Natural killer cell (primary cell): ENCODE measurements around the gene GLT1D1. TPM values are rescaled to one million over a fixed set of nuclear protein-coding genes. Genes with fewer than 3 reads are reported as not detected.

Source experiments
- ATAC-seq, 3 donors: fragments of 150-1000 bp in 2 of 3; fragments of 200-7000 bp in 1 of 3; cut with Tn5 transposase; 1 replicate in 1 of 3; 2 replicates in 2 of 3; pipeline ENCODE4 v1.10.0; 2021; ENCODE audit warnings: mild to moderate bottlenecking in 2 of 3, moderate library complexity in 2 of 3
- DNase-seq, 2 donors: peaks; one replicate each; pipeline versions ENCODE4 v3.0.0 to v3.0.0-alpha.2; 2013 to 2021; ENCODE audit warnings: mixed read lengths in 1 of 2
- H3K27ac ChIP-seq: one replicate; pipeline ENCODE4 v1.5.1; 2013; ENCODE audit warnings: mild to moderate bottlenecking, low read length
- H3K27me3 ChIP-seq: one replicate; pipeline ENCODE4 v1.6.1; 2013; ENCODE audit warnings: low read length; ENCODE audit not compliant: control insufficient read depth, insufficient read depth
- H3K36me3 ChIP-seq: one replicate; pipeline ENCODE4 v1.6.1; 2013; ENCODE audit warnings: low read length; ENCODE audit not compliant: control insufficient read depth, insufficient read depth
- H3K4me1 ChIP-seq: one replicate; pipeline ENCODE4 v1.6.1; 2013; ENCODE audit warnings: low read length; ENCODE audit not compliant: control insufficient read depth, insufficient read depth
- H3K4me3 ChIP-seq: one replicate; pipeline ENCODE4 v1.5.1; 2013; ENCODE audit warnings: low read length
- H3K9me3 ChIP-seq: one replicate; pipeline ENCODE4 v1.6.1; 2013; ENCODE audit warnings: low read length; ENCODE audit not compliant: control insufficient read depth, insufficient read depth
- H3K27ac Mint-ChIP-seq, 2 donors: one replicate each; pipeline ENCODE4 v1.8.0; 2022; ENCODE audit warnings: mild to moderate bottlenecking in 2 of 2, mixed read lengths in 2 of 2, moderate library complexity in 1 of 2
- H3K27me3 Mint-ChIP-seq, 2 donors: one replicate each; pipeline ENCODE4 v1.8.0; 2022; ENCODE audit warnings: low read depth in 2 of 2, mixed read lengths in 2 of 2
- H3K36me3 Mint-ChIP-seq: one replicate; pipeline ENCODE4 v1.8.0; 2022; ENCODE audit warnings: mixed read lengths
- H3K4me1 Mint-ChIP-seq, 2 donors: one replicate each; pipeline ENCODE4 v1.8.0; 2022; ENCODE audit warnings: mixed read lengths in 2 of 2
- H3K4me3 Mint-ChIP-seq: one replicate; pipeline ENCODE4 v1.8.0; 2022; ENCODE audit warnings: mild to moderate bottlenecking, moderate library complexity, mixed read lengths
- H3K9me3 Mint-ChIP-seq, 2 donors: one replicate each; pipeline ENCODE4 v1.8.0; 2022; ENCODE audit warnings: mixed read lengths in 2 of 2
- CTCF ChIP-seq: fragments of 200-600 bp; IDR thresholded peaks from one replicate; pipeline ENCODE4 v1.8.0; 2022; ENCODE audit warnings: antibody characterized with exemption
- WGBS: methylation state at CpG from one replicate; pipeline ENCODE4 v1.1.7; 2013; ENCODE audit warnings: missing lambda C conversion rate; ENCODE audit not compliant: insufficient coverage; 5-methylcytosine and 5-hydroxymethylcytosine counted together
- intact Hi-C: fragments of 100-400 bp; cut with micrococcal nuclease; formaldehyde crosslinking; loops from one replicate; pipeline ENCODE4 v1.14.2; 2022
- total RNA-seq, 4 donors: library from RNA; stranded (reverse); fragments of 120-200 nt in 1 of 4; gene quantifications; one replicate each; pipeline versions ENCODE4 v1.2.3 to v1.2.4, GENCODE V29; 2013 to 2022

GLT1D1 gene
- total RNA-seq, 3 donors from 2014 or later (not counting 1 experiment from before 2014, with no cell fraction given), result 0.33 to 3.2 (median 2.6) TPM

- ATAC-seq, result no peak
- peak overlapping the region; percentile 17 for H3K4me3 Mint-ChIP-seq
- Histone ChIP-seq H3K36me3 (no peaks in the 10 kb centered on the region), H3K4me3 (no peak overlapping the region), H3K27me3 (peaks cover 13% of the 10 kb centered on the region), H3K4me1 (no peaks in the 10 kb centered on the region), H3K27ac (no peak overlapping the region), H3K9me3 (no peaks in the 10 kb centered on the region)
- no peak for TF ChIP-seq CTCF
- DNase-seq, result no peak
- peaks cover 21 to 26% of the 10 kb centered on the region in 2 donors for H3K27me3 Mint-ChIP-seq
- intact Hi-C loops, result no loop called here
- peaks cover 0 to 8% of the 10 kb centered on the region in 2 donors for H3K4me1 Mint-ChIP-seq
- H3K36me3 Mint-ChIP-seq, result no peaks in the 10 kb centered on the region
- WGBS, result 95% methylated on average over 8 of the region's 9 CpGs
- H3K9me3 Mint-ChIP-seq, result no peaks in the 10 kb centered on the region
- no peak overlapping the region for H3K27ac Mint-ChIP-seq
Measured at GRCh38 chr12:128856035-128856790, 2.9 kb downstream of the GLT1D1 start.

DNA sequence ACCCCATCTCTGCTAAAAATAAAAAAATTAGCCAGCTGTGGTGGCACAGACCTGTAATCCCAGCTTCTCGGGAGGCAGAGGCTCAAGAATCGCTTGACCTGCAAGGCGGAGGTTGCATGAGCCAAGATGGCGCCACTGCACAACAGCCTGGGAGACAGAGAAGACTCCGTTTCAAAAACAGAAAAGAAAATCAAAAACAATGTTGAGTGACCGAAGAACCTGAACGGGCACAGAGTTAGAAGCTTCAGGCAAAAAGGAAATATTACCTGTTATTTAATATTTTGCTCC is 3.5 kb downstream of the GLT1D1 start:
- Histone ChIP-seq H3K36me3 (no peaks in the 10 kb centered on the region), H3K27ac (no peak overlapping the region), H3K9me3 (no peaks in the 10 kb centered on the region), H3K4me1 (no peaks in the 10 kb centered on the region), H3K27me3 (peaks cover 13% of the 10 kb centered on the region), H3K4me3 (no peak overlapping the region)
- no peak overlapping the region for H3K4me3 Mint-ChIP-seq
- H3K9me3 Mint-ChIP-seq, result no peaks in the 10 kb centered on the region
- peaks cover 21 to 26% of the 10 kb centered on the region in 2 donors for H3K27me3 Mint-ChIP-seq
- WGBS, result 94% methylated on average over 7 of the region's 7 CpGs
- H3K27ac Mint-ChIP-seq, result no peak overlapping the region
- no peak for DNase-seq
- no peaks in the 10 kb centered on the region for H3K36me3 Mint-ChIP-seq
- intact Hi-C loops, result no loop called here
- H3K4me1 Mint-ChIP-seq, result peaks cover 0 to 8% of the 10 kb centered on the region in 2 donors
- ATAC-seq, result no peak
- TF ChIP-seq CTCF, result no peak

DNA sequence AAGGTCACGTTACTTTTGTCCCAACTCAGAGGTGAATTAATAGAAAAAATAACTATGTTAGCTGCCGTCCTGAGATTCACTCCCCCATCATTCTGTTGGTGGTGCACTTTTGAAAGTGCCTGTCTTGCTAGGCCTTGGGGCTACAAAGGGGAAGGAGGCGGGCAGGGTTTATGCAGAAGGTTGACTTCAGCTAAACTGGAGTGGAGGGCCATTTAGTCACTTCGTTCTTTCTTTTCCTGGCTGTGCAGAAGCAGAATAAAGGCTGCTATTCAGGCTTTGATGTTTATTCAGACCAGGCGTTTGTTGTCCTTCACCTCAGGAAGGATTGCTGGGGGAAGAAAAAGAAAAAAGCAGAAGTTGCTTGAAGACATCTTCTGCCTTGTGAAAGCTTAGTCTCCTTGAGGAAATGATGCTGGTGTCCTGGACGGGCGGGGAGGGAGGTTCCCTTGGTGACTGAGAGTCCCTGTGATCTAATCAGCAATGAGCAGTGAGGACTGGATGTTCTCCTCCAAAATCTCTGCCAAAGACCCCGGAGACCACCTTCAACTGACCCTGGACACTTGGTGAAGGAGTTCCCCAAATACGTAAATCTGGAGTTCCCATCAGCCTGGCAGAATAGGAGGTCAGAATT is 4.0 kb downstream of the GLT1D1 start:
- Histone ChIP-seq H3K27ac (no peak overlapping the region), H3K4me3 (no peak overlapping the region), H3K27me3 (peaks cover 13% of the 10 kb centered on the region), H3K36me3 (no peaks in the 10 kb centered on the region), H3K9me3 (no peaks in the 10 kb centered on the region), H3K4me1 (no peaks in the 10 kb centered on the region)
- H3K27me3 Mint-ChIP-seq, result peaks cover 21 to 26% of the 10 kb centered on the region in 2 donors
- DNase-seq (no peak), ATAC-seq (no peak)
- no peak overlapping the region for H3K27ac Mint-ChIP-seq
- no peak for TF ChIP-seq CTCF
- 56% methylated on average over 8 of the region's 9 CpGs for WGBS
- no peaks in the 10 kb centered on the region for H3K36me3 Mint-ChIP-seq
- intact Hi-C loops, result no loop called here
- no peak overlapping the region for H3K4me3 Mint-ChIP-seq
- peaks cover 0 to 8% of the 10 kb centered on the region in 2 donors for H3K4me1 Mint-ChIP-seq
- H3K9me3 Mint-ChIP-seq, result no peaks in the 10 kb centered on the region
